IMR-90 (cell line): ENCODE results near the gene SLC23A1. TPM values are rescaled to one million over a fixed set of nuclear protein-coding genes. Genes with fewer than 3 reads are reported as not detected.
A peak's percentile ranks its signal among the peaks of the same experiment; 100 is the strongest.

Experiments
- ATAC-seq: fragments of 200-7000 bp; cut with Tn5 transposase; 2 replicates; pipeline ENCODE4 v1.9.1; 2020; ENCODE audit warnings: low read depth, mild to moderate bottlenecking, moderate library complexity
- BruUV-seq: library from RNA; stranded (reverse); fragments of 400-500 nt; replicated peaks from 2 replicates; lab custom pipeline; 2021; lab: Mats Ljungman, UMichigan
- CTCF ChIA-PET: fragments of 300-600 bp; formaldehyde crosslinking; extraction: SDS; loops from one replicate; lab custom pipeline; 2021; ENCODE audit warnings: antibody characterized with exemption; lab: Yijun Ruan, JAX
- POLR2A ChIA-PET: fragments of 300-600 bp; sonication (Branson Sonifier 250); formaldehyde crosslinking; loops from one replicate; lab custom pipeline; 2022; ENCODE audit warnings: antibody characterized with exemption; ENCODE audit not compliant: unreplicated experiment; lab: Charles Lee
- DNase-seq: peaks from one replicate; pipeline ENCODE4 v3.0.0; 2013
- H2AFZ ChIP-seq: replicated peaks from 2 replicates; pipeline ENCODE3; 2013; ENCODE audit warnings: low read length, mild to moderate bottlenecking; ENCODE audit not compliant: poor library complexity
- H2AK5ac ChIP-seq: 2 replicates; pipeline ENCODE4 v1.6.1; 2013; ENCODE audit warnings: low read depth, low read length, inconsistent platforms
- H2AK9ac ChIP-seq: replicated peaks from 2 replicates; pipeline ENCODE3; 2013; ENCODE audit warnings: mild to moderate bottlenecking, low read depth, low read length, moderate library complexity; ENCODE audit not compliant: poor library complexity
- H2BK120ac ChIP-seq: 2 replicates; pipeline ENCODE4 v1.6.1; 2013; ENCODE audit warnings: low read depth, low read length, inconsistent platforms
- H2BK15ac ChIP-seq: 3 replicates; pipeline ENCODE4 v1.6.1; 2013; ENCODE audit warnings: low read depth, low read length, inconsistent platforms
- H2BK20ac ChIP-seq: 2 replicates; pipeline ENCODE4 v1.6.1; 2013; ENCODE audit warnings: low read depth, mild to moderate bottlenecking, inconsistent platforms, low read length, moderate library complexity
- H2BK5ac ChIP-seq: 2 replicates; pipeline ENCODE4 v1.6.1; 2013; ENCODE audit warnings: mild to moderate bottlenecking, low read depth, low read length, inconsistent platforms; ENCODE audit not compliant: poor library complexity, severe bottlenecking
- H3K14ac ChIP-seq: replicated peaks from 2 replicates; pipeline ENCODE4 v1.6.1; 2013; ENCODE audit warnings: low read depth, low read length, inconsistent platforms
- H3K18ac ChIP-seq: 2 replicates; pipeline ENCODE4 v1.6.1; 2013; ENCODE audit warnings: low read depth, low read length, control low read depth
- H3K23ac ChIP-seq: 2 replicates; pipeline ENCODE4 v1.6.1; 2013; ENCODE audit warnings: low read depth, low read length, inconsistent platforms
- H3K27ac ChIP-seq: 2 replicates; pipeline ENCODE4 v1.5.1; 2013; ENCODE audit warnings: mild to moderate bottlenecking, control low read depth, low read length; ENCODE audit not compliant: insufficient read depth
- H3K27me3 ChIP-seq: 2 replicates; pipeline ENCODE4 v1.6.1; 2013; ENCODE audit warnings: low read length; ENCODE audit not compliant: control insufficient read depth, insufficient read depth
- H3K36me3 ChIP-seq: 2 replicates; pipeline ENCODE4 v1.6.1; 2013; ENCODE audit warnings: low read length, mixed read lengths; ENCODE audit not compliant: control insufficient read depth, insufficient read depth
- H3K4ac ChIP-seq: 2 replicates; pipeline ENCODE4 v1.6.1; 2013; ENCODE audit warnings: low read depth, low read length, inconsistent platforms
- H3K4me1 ChIP-seq: 2 replicates; pipeline ENCODE4 v1.6.1; 2013; ENCODE audit warnings: low read length, mixed read lengths; ENCODE audit not compliant: control insufficient read depth, insufficient read depth
- H3K4me2 ChIP-seq: 2 replicates; pipeline ENCODE4 v1.6.1; 2013; ENCODE audit warnings: low read depth, mild to moderate bottlenecking, control low read depth, low read length, moderate library complexity
- H3K4me3 ChIP-seq: 2 replicates; pipeline ENCODE4 v1.5.1; 2013; ENCODE audit warnings: low read depth, mild to moderate bottlenecking, control low read depth, low read length, moderate library complexity; ENCODE audit not compliant: insufficient read depth
- H3K56ac ChIP-seq: 2 replicates; pipeline ENCODE4 v1.6.1; 2013; ENCODE audit warnings: low read length, inconsistent platforms; ENCODE audit not compliant: insufficient read depth; ENCODE audit errors: extremely low read depth
- H3K79me1 ChIP-seq, 2 experiments: 2 replicates each; pipeline ENCODE4 v1.6.1; 2013; ENCODE audit warnings: low read length in 2 of 2, inconsistent platforms in 1 of 2, low read depth in 1 of 2
- H3K9ac ChIP-seq: 2 replicates; pipeline ENCODE4 v1.6.1; 2013; ENCODE audit warnings: low read depth, low read length, control low read depth
- H3K9me1 ChIP-seq: 2 replicates; pipeline ENCODE4 v1.6.1; 2013; ENCODE audit warnings: low read length, inconsistent platforms; ENCODE audit not compliant: insufficient read depth
- H3K9me3 ChIP-seq: 2 replicates; pipeline ENCODE4 v1.6.1; 2013; ENCODE audit warnings: low read length; ENCODE audit not compliant: control insufficient read depth, insufficient read depth
- H4K20me1 ChIP-seq: 2 replicates; pipeline ENCODE4 v1.6.1; 2013; ENCODE audit warnings: low read length, inconsistent platforms; ENCODE audit not compliant: insufficient read depth
- H4K5ac ChIP-seq: 2 replicates; pipeline ENCODE4 v1.6.1; 2013; ENCODE audit warnings: mild to moderate bottlenecking, low read depth, low read length, control low read depth
- H4K8ac ChIP-seq, 2 experiments: 2 replicates each; pipeline ENCODE4 v1.6.1; 2013; ENCODE audit warnings: low read depth in 2 of 2, low read length in 2 of 2, control low read depth in 1 of 2, inconsistent platforms in 1 of 2
- H4K91ac ChIP-seq: 2 replicates; pipeline ENCODE4 v1.6.1; 2013; ENCODE audit warnings: low read depth, low read length, inconsistent platforms; ENCODE audit not compliant: insufficient read depth
- BHLHE40 ChIP-seq: fragments of 150-350 bp; IDR thresholded peaks from 2 replicates; pipeline ENCODE4 v1.6.1; 2016; ENCODE audit warnings: mild to moderate bottlenecking, low read depth, low read length
- MAZ ChIP-seq: IDR thresholded peaks from 2 replicates; pipeline ENCODE4 v1.6.1; 2012; ENCODE audit warnings: low read depth, mild to moderate bottlenecking, low read length, improper control_type of control experiment, moderate library complexity, borderline replicate concordance
- NFE2L2 ChIP-seq: fragments of 150-350 bp; IDR thresholded peaks from 2 replicates; pipeline ENCODE4 v1.6.1; 2016; ENCODE audit warnings: low read depth, mild to moderate bottlenecking, low read length
- RCOR1 ChIP-seq: IDR thresholded peaks from 2 replicates; pipeline ENCODE4 v1.6.1; 2012; ENCODE audit warnings: mild to moderate bottlenecking, low read length, improper control_type of control experiment; ENCODE audit not compliant: insufficient replicate concordance
- SMC3 ChIP-seq: fragments of 150-350 bp; IDR thresholded peaks from 2 replicates; pipeline ENCODE4 v1.6.1; 2016; ENCODE audit warnings: low read depth, mild to moderate bottlenecking, antibody characterized with exemption, low read length, moderate library complexity
- WGBS, 2 experiments: methylation state at CpG; one replicate each; pipeline versions ENCODE4 v1.1.5 to v1.1.7; 2013; ENCODE audit warnings: missing lambda C conversion rate in 2 of 2; ENCODE audit not compliant: insufficient read length in 1 of 2; ENCODE audit errors: extremely low coverage in 2 of 2; 5-methylcytosine and 5-hydroxymethylcytosine counted together
- dilution Hi-C: fragments of 300-500 bp; cut with HindIII; formaldehyde crosslinking; loops from one replicate; pipeline ENCODE4 v1.14.3; 2018; ENCODE audit warnings: low sequenced_read_pairs; ENCODE audit not compliant: unreplicated experiment
- in situ Hi-C: fragments of 300-500 bp; cut with MboI; formaldehyde crosslinking; loops from 3 replicates; pipeline ENCODE4 v1.14.3; 2019; ENCODE audit warnings: low sequenced_read_pairs, inconsistent platforms, mixed read lengths
- intact Hi-C: fragments of 100-400 bp; cut with micrococcal nuclease; formaldehyde crosslinking; loops from 2 replicates; pipeline ENCODE4 v1.10.0; 2022
- polyA plus RNA-seq, 3 experiments: library from polyadenylated mRNA; depleted of rRNA; stranded (reverse); fragments of >200 nt; gene quantifications; 2 replicates each; pipeline ENCODE4 v1.2.3, GENCODE V29; 2012; ENCODE audit warnings: low replicate concordance in 1 of 3
- total RNA-seq: library from RNA; depleted of rRNA; stranded (reverse); fragments of >200 nt; gene quantifications from 2 replicates; pipeline ENCODE4 v1.2.3, GENCODE V29; 2012

SLC23A1 gene
- total and polyA plus RNA-seq, 2 of the 4 experiments (the other 2 are of a cell fraction): not detected

- Histone ChIP-seq H3K27ac (peak overlapping the region; percentile 26), H3K4me3 (peak overlapping the region; percentile 76), H4K91ac (no peak overlapping the region), H3K4me1 (peaks cover 3% of the 10 kb centered on the region), H2AFZ (peak overlapping the region; percentile 96), H3K9me3 (no peaks in the 10 kb centered on the region), H3K4ac (peak overlapping the region; percentile 17; the same call in 1 of the 2 replicates), H3K79me1 (peaks cover 0 to 42% of the 10 kb centered on the region in 2 experiments; a peak in 2 of 4 replicates), H3K4me2 (peak overlapping the region; percentile 91), H2AK9ac (peak overlapping the region; percentile 34), H2BK5ac (peak overlapping the region; percentile 38), H3K27me3 (no peaks in the 10 kb centered on the region), H4K8ac (peak overlapping the region in 1 of 2 experiments; percentile 75; a peak in 3 of 4 replicates), H3K14ac (peak overlapping the region; percentile 64; the same call in 1 of the 2 replicates), H2AK5ac (peak overlapping the region; percentile 27; the same call in 1 of the 2 replicates), H3K36me3 (no peaks in the 10 kb centered on the region), H3K23ac (peak overlapping the region; percentile 68; the same call in 1 of the 2 replicates), H2BK120ac (no peak overlapping the region), H3K18ac (no peak overlapping the region), H3K56ac (no peak overlapping the region), H3K9ac (peak overlapping the region; percentile 52; the same call in 1 of the 2 replicates), H2BK20ac (no peak overlapping the region), H3K9me1 (peaks cover 8% of the 10 kb centered on the region; the same call in 1 of the 2 replicates), H4K20me1 (peaks cover 48% of the 10 kb centered on the region), H2BK15ac (no peak overlapping the region), H4K5ac (no peak overlapping the region)
- WGBS, 2 experiments: 9% methylated on average over 11 of the region's 17 CpGs; no CpG with 5 or more reads in 1 of the 2 experiments
- ChIA-PET CTCF (interaction anchor here (1.3 to 1.4 kb wide), 2 partner anchors 12 to 14 kb away, joined by 3 to 4 read pairs; no protein-coding TSS in a partner anchor), POLR2A (no interaction called here)
- ATAC-seq (no peak), DNase-seq (no peak)
- dilution Hi-C loops: no loop called here
- intact Hi-C loops: no loop called here
- in situ Hi-C loops: no loop called here
- TF ChIP-seq NFE2L2 (no peak), MAZ (no peak), RCOR1 (no peak), SMC3 (no peak), BHLHE40 (peak; percentile 98; the same call in 1 of the 2 replicates)
- BruUV-seq: no TSS peak
Observed at GRCh38 chr5:139341187-139341688, 41.9 kb downstream of the SLC23A1 start.
